ENCODE measurements around the gene GPN1. TPM values are rescaled to one million over a fixed set of nuclear protein-coding genes. Genes with fewer than 3 reads are reported as not detected.
"Not testable (repeated sequence)": the region's sequence is repeated elsewhere in the genome, so short reads cannot be mapped to it uniquely, and the experiment has no call there.

The GPN1 gene
- total RNA-seq, 1 experiment from 2014 or later, result 48.5 TPM

GRCh38 chr2:27681841-27682240, 53.0 kb downstream of the GPN1 start:
- no peak overlapping the region for H2BK120ac ChIP-seq (ENCODE audit: low read depth, low read length, poor library complexity, severe bottlenecking)
- WGBS (ENCODE audit: extremely low coverage, insufficient read length, low lambda C conversion rate), result no CpG with 5 or more reads among the region's 1 CpG
- H4K5ac ChIP-seq (ENCODE audit: insufficient read length, low read depth, low read length), result no peak overlapping the region
- no peaks in the 10 kb centered on the region for H3K9me3 ChIP-seq (ENCODE audit: control insufficient read depth, low read depth, low read length)
- no peak overlapping the region for H3K56ac ChIP-seq (ENCODE audit: insufficient read length, low read depth, low read length)
- H3T11ph ChIP-seq (ENCODE audit: low read length), result no peak overlapping the region
- H3K4me1 ChIP-seq (ENCODE audit: insufficient read depth, low read length), result no peaks in the 10 kb centered on the region
- Mint-ChIP-seq H3K36me3 (ENCODE audit: insufficient read depth in 1 of 3, low read depth in 3 of 3) (peaks cover 0 to 53% (median 31%) of the 10 kb centered on the region in 3 experiments; a peak in 6 of 7 replicates), H3K4me1 (no peaks in the 10 kb centered on the region), H3K27me3 (ENCODE audit: low read depth) (no peaks in the 10 kb centered on the region), H3K27ac (no peak overlapping the region), H3K4me3 (no peak overlapping the region), H3K9me3 (no peaks in the 10 kb centered on the region)
- no peak overlapping the region for H3K18ac ChIP-seq (ENCODE audit: insufficient read length, low read depth, low read length)
- H2AK5ac ChIP-seq (ENCODE audit: insufficient read length, low read length), result no peak overlapping the region
- H2BK5ac ChIP-seq (ENCODE audit: insufficient read length, low read length), result no peak overlapping the region
- H3K9ac ChIP-seq (ENCODE audit: extremely low read depth, insufficient read length, low read length), result no peak overlapping the region
- no peak for DNase-seq
- no peak overlapping the region for H4K8ac ChIP-seq (replicated peaks; ENCODE audit: insufficient read length, low read depth, low read length)
- no peaks in the 10 kb centered on the region for H3K23me2 ChIP-seq (ENCODE audit: insufficient read length, low read depth, low read length, poor library complexity, severe bottlenecking)
- no peak overlapping the region for H3K4ac ChIP-seq (ENCODE audit: low read depth, low read length)
- no peak overlapping the region for H2BK20ac ChIP-seq (ENCODE audit: low read depth, low read length, poor library complexity, severe bottlenecking)
- no peak overlapping the region for H3K14ac ChIP-seq (ENCODE audit: insufficient read depth, low read length)
- H3K4me2 ChIP-seq (ENCODE audit: insufficient read depth, insufficient read length, low read length), result no peak overlapping the region
- no peaks in the 10 kb centered on the region for H3K79me2 ChIP-seq (ENCODE audit: insufficient read depth, low read length)
- H4K91ac ChIP-seq (ENCODE audit: insufficient read length, low read depth, low read length), result no peak overlapping the region
- no peaks in the 10 kb centered on the region for H3K27me3 ChIP-seq (ENCODE audit: insufficient read depth, low read length)
- no peak overlapping the region for H2AFZ ChIP-seq (ENCODE audit: low read length)
- H3K79me1 ChIP-seq (ENCODE audit: insufficient read depth, low read depth, low read length, poor library complexity, severe bottlenecking), result no peaks in the 10 kb centered on the region
- no peak overlapping the region for H3K23ac ChIP-seq (ENCODE audit: insufficient read length, low read depth, low read length)
- no peak for TF ChIP-seq CTCF (conservative IDR thresholded peaks at IDR 0.05)
- no peaks in the 10 kb centered on the region for H4K20me1 ChIP-seq (ENCODE audit: control insufficient read depth, insufficient read depth, insufficient read length)
- H3K27ac ChIP-seq (ENCODE audit: insufficient read length, low read depth, low read length), result no peak overlapping the region
- H2BK12ac ChIP-seq (ENCODE audit: insufficient read length, low read depth, low read length), result no peak overlapping the region
- H2BK15ac ChIP-seq (ENCODE audit: low read depth, low read length), result no peak overlapping the region

- H3K56ac ChIP-seq (ENCODE audit: insufficient read length, low read depth, low read length); H2BK120ac ChIP-seq (ENCODE audit: low read depth, low read length, poor library complexity, severe bottlenecking); H3K14ac ChIP-seq (ENCODE audit: insufficient read depth, low read length); H2BK5ac ChIP-seq (ENCODE audit: insufficient read length, low read length); DNase-seq; H3K9ac ChIP-seq (ENCODE audit: extremely low read depth, insufficient read length, low read length); H3K4ac ChIP-seq (ENCODE audit: low read depth, low read length); H3T11ph ChIP-seq (ENCODE audit: low read length); H2BK20ac ChIP-seq (ENCODE audit: low read depth, low read length, poor library complexity, severe bottlenecking); H4K20me1 ChIP-seq (ENCODE audit: control insufficient read depth, insufficient read depth, insufficient read length); H3K4me2 ChIP-seq (ENCODE audit: insufficient read depth, insufficient read length, low read length); H3K4me1 ChIP-seq (ENCODE audit: insufficient read depth, low read length); H2AK5ac ChIP-seq (ENCODE audit: insufficient read length, low read length); H3K9me3 ChIP-seq (ENCODE audit: control insufficient read depth, low read depth, low read length); H2BK12ac ChIP-seq (ENCODE audit: insufficient read length, low read depth, low read length); H3K79me2 ChIP-seq (ENCODE audit: insufficient read depth, low read length); H3K4me1 Mint-ChIP-seq; H3K23ac ChIP-seq (ENCODE audit: insufficient read length, low read depth, low read length); H3K79me1 ChIP-seq (ENCODE audit: insufficient read depth, low read depth, low read length, poor library complexity, severe bottlenecking); H3K27me3 Mint-ChIP-seq (ENCODE audit: low read depth); H4K5ac ChIP-seq (ENCODE audit: insufficient read length, low read depth, low read length); H4K8ac ChIP-seq (replicated peaks; ENCODE audit: insufficient read length, low read depth, low read length); H3K27ac Mint-ChIP-seq; H3K9me3 Mint-ChIP-seq; H3K23me2 ChIP-seq (ENCODE audit: insufficient read length, low read depth, low read length, poor library complexity, severe bottlenecking); H3K27ac ChIP-seq (ENCODE audit: insufficient read length, low read depth, low read length); H2AFZ ChIP-seq (ENCODE audit: low read length); H3K18ac ChIP-seq (ENCODE audit: insufficient read length, low read depth, low read length); H3K4me3 Mint-ChIP-seq; H2BK15ac ChIP-seq (ENCODE audit: low read depth, low read length); H3K27me3 ChIP-seq (ENCODE audit: insufficient read depth, low read length); H4K91ac ChIP-seq (ENCODE audit: insufficient read length, low read depth, low read length): not testable (repeated sequence)
- peaks cover 0 to 48% (median 31%) of the 10 kb centered on the region in 3 experiments; a peak in 6 of 7 replicates for H3K36me3 Mint-ChIP-seq (ENCODE audit: insufficient read depth in 1 of 3, low read depth in 3 of 3)
- WGBS (ENCODE audit: extremely low coverage, insufficient read length, low lambda C conversion rate), result no CpG with 5 or more reads among the region's 7 CpGs
These were observed 53.5 kb downstream of the GPN1 start for GRCh38 chr2:27682334-27682771.
